A549 (cell line): ENCODE results near the gene MUC4. TPM values are rescaled to one million over a fixed set of nuclear protein-coding genes. Genes with fewer than 3 reads are reported as not detected.
"Not testable (repeated sequence)": the region's sequence is repeated elsewhere in the genome, so short reads cannot be mapped to it uniquely, and the experiment has no call there.

Experiments used
- ATAC-seq, 2 experiments: fragments of 200-7000 bp in 1 of 2; fragments of >200 bp in 1 of 2; cut with Nextera tagmentation in 1 of 2; cut with Tn5 transposase in 1 of 2; 3 replicates each; pipeline versions ENCODE4 v1.8.0 to v1.9.1; 2018 to 2020; ENCODE audit warnings: mild to moderate bottlenecking in 1 of 2, moderate library complexity in 1 of 2
- CTCF ChIA-PET: fragments of 300-600 bp; sonication (Branson Sonifier 250); formaldehyde crosslinking; extraction: SDS; loops from one replicate; lab custom pipeline; 2021; ENCODE audit warnings: antibody characterized with exemption, inconsistent platforms; lab: Yijun Ruan, JAX
- POLR2A ChIA-PET: fragments of 350-600 bp; formaldehyde crosslinking; extraction: SDS; loops from one replicate; lab custom pipeline; 2021; ENCODE audit warnings: antibody characterized with exemption, inconsistent platforms; lab: Yijun Ruan, JAX
- DNase-seq, 2 experiments: peaks; one replicate each; pipeline versions ENCODE4 v3.0.0 to v3.0.0-alpha.2; 2011 to 2016; ENCODE audit warnings: low read depth in 1 of 2, low spot score in 1 of 2
- FAIRE-seq: peaks from 2 replicates; lab custom pipeline; 2011; peaks lifted over from hg19 to GRCh38; lab: Jason Lieb, UNC
- H3K27ac ChIP-seq, 2 experiments: fragments of >200 bp; sonication (Bioruptor Twin); formaldehyde crosslinking; 3 replicates each; pipeline ENCODE4 v1.5.1; 2016 to 2017
- H3K4me1 ChIP-seq: fragments of >200 bp; sonication (Bioruptor Twin); formaldehyde crosslinking; 3 replicates; pipeline ENCODE4 v1.6.1; 2016
- H3K4me2 ChIP-seq: fragments of >200 bp; sonication (Bioruptor Twin); formaldehyde crosslinking; 3 replicates; pipeline ENCODE4 v1.6.1; 2016
- H3K4me3 ChIP-seq: fragments of >200 bp; sonication (Bioruptor Twin); formaldehyde crosslinking; 3 replicates; pipeline ENCODE4 v1.5.1; 2016
- H3K9me3 ChIP-seq: fragments of >200 bp; sonication (Bioruptor Twin); formaldehyde crosslinking; 3 replicates; pipeline ENCODE4 v1.6.1; 2016
- ATOH8 ChIP-seq: fragments of 250-450 bp; sonication (Bioruptor Pico); IDR thresholded peaks from 2 replicates; pipeline ENCODE4 v1.5.0; 2020; ENCODE audit warnings: low read depth, mild to moderate bottlenecking, moderate library complexity
- BCL3 ChIP-seq: fragments of >200 bp; sonication (Bioruptor Twin); formaldehyde crosslinking; IDR thresholded peaks from 3 replicates; pipeline ENCODE4 v1.6.1; 2016
- CEBPB ChIP-seq, 2 experiments: fragments of >200 bp in 1 of 2; sonication (Bioruptor Twin) in 1 of 2; formaldehyde crosslinking in 1 of 2; IDR thresholded peaks; 2 replicates each; pipeline ENCODE4 v1.6.1; 2012 to 2016
- E2F6 ChIP-seq: IDR thresholded peaks from 2 replicates; pipeline ENCODE4 v1.6.1; 2012; ENCODE audit warnings: low read depth, borderline replicate concordance
- FOSB ChIP-seq: fragments of 250-450 bp; sonication (Bioruptor Pico); IDR thresholded peaks from 2 replicates; pipeline ENCODE4 v1.5.0; 2020; ENCODE audit warnings: mild to moderate bottlenecking, moderate library complexity
- FOXS1 ChIP-seq: fragments of 250-450 bp; sonication (Bioruptor Pico); IDR thresholded peaks from 2 replicates; pipeline ENCODE4 v1.5.0; 2020; ENCODE audit warnings: mild to moderate bottlenecking, moderate library complexity
- HDAC2 ChIP-seq: fragments of 200-600 bp; sonication (generic); IDR thresholded peaks from 2 replicates; pipeline ENCODE4 v1.6.1; 2016
- HES2 ChIP-seq: fragments of >200 bp; sonication (Bioruptor Twin); formaldehyde crosslinking; IDR thresholded peaks from 2 replicates; pipeline ENCODE4 v1.6.1; 2016
- HOXB13 ChIP-seq: fragments of 250-450 bp; sonication (Bioruptor Pico); IDR thresholded peaks from 2 replicates; pipeline ENCODE4 v1.5.0; 2020; ENCODE audit warnings: low read depth, mild to moderate bottlenecking, moderate library complexity
- JUNB ChIP-seq: fragments of >200 bp; sonication (Bioruptor Twin); formaldehyde crosslinking; IDR thresholded peaks from 2 replicates; pipeline ENCODE4 v1.6.1; 2016
- KDM1A ChIP-seq: fragments of 200-600 bp; sonication (generic); IDR thresholded peaks from 2 replicates; pipeline ENCODE4 v1.6.1; 2016; ENCODE audit warnings: low read depth, mild to moderate bottlenecking
- KDM5A ChIP-seq: fragments of 200-600 bp; sonication (generic); IDR thresholded peaks from 2 replicates; pipeline ENCODE4 v1.6.1; 2016; ENCODE audit warnings: antibody characterized with exemption, mild to moderate bottlenecking
- MAFK ChIP-seq: fragments of 450-650 bp; IDR thresholded peaks from 2 replicates; pipeline ENCODE4 v1.6.1; 2014; ENCODE audit not compliant: partially characterized antibody
- MAX ChIP-seq: IDR thresholded peaks from 2 replicates; pipeline ENCODE4 v1.6.1; 2012
- MYC ChIP-seq: IDR thresholded peaks from 2 replicates; pipeline ENCODE4 v1.6.1; 2012; ENCODE audit warnings: mild to moderate bottlenecking, inconsistent platforms, low read length, improper control_type of control experiment, borderline replicate concordance
- NPAS2 ChIP-seq: fragments of 250-450 bp; sonication (Bioruptor Pico); IDR thresholded peaks from 2 replicates; pipeline ENCODE4 v1.8.0; 2022; ENCODE audit warnings: mild to moderate bottlenecking, moderate library complexity, borderline replicate concordance
- PHF8 ChIP-seq: fragments of 200-600 bp; sonication (generic); IDR thresholded peaks from 2 replicates; pipeline ENCODE4 v1.6.1; 2016; ENCODE audit warnings: low read depth, mild to moderate bottlenecking, antibody characterized with exemption, moderate library complexity, borderline replicate concordance
- RARB ChIP-seq: fragments of 250-450 bp; sonication (Bioruptor Pico); IDR thresholded peaks from 2 replicates; pipeline ENCODE4 v1.8.0; 2021; ENCODE audit warnings: mild to moderate bottlenecking, moderate library complexity
- RNF2 ChIP-seq: fragments of 200-600 bp; sonication (generic); IDR thresholded peaks from 2 replicates; pipeline ENCODE4 v1.6.1; 2016; ENCODE audit warnings: low read depth, mild to moderate bottlenecking, antibody characterized with exemption, moderate library complexity, borderline replicate concordance
- USF2 ChIP-seq: fragments of 450-650 bp; IDR thresholded peaks from 2 replicates; pipeline ENCODE4 v1.6.1; 2014; ENCODE audit warnings: antibody characterized with exemption
- ZFP36 ChIP-seq: fragments of 450-650 bp; IDR thresholded peaks from 2 replicates; pipeline ENCODE4 v1.6.1; 2014; ENCODE audit warnings: borderline replicate concordance; ENCODE audit not compliant: partially characterized antibody
- ZNF302 ChIP-seq: fragments of 250-450 bp; sonication (Bioruptor Pico); IDR thresholded peaks from 2 replicates; pipeline ENCODE4 v1.9.0; 2021; ENCODE audit warnings: inconsistent platforms, mild to moderate bottlenecking, moderate library complexity
- WGBS: methylation state at CpG from one replicate; pipeline ENCODE4 v1.1.6; 2017; ENCODE audit errors: missing lambda C conversion rate; 5-methylcytosine and 5-hydroxymethylcytosine counted together
- polyA plus RNA-seq, 4 experiments: library from polyadenylated mRNA; depleted of rRNA in 3 of 4; stranded (reverse); fragments of >200 nt; fragmentation: RNase III in 1 of 4; extraction: RNeasy Plus Mini Kit Qiagen cat#74134 plus additional on column Dnase treatment in 1 of 4; gene quantifications; 2 replicates in 3 of 4; 3 replicates in 1 of 4; pipeline ENCODE4 v1.2.3, GENCODE V29; 2011 to 2017

MUC4 gene
- polyA plus RNA-seq, 2 of the 4 experiments (the other 2 are of a cell fraction) = 0.04 TPM; not detected in 1

GRCh38 chr3:195715134-195715533 lies 96.6 kb downstream of the MUC4 start:
- TF ChIP-seq ATOH8 = no peak
- 0 out of 2 replicates have a peak, but pooled peaks have one; percentile 63 for TF ChIP-seq KDM1A
- TF ChIP-seq, all 56 proteins: peak for 1
- ChIA-PET POLR2A (no interaction called here), CTCF (interaction anchor here (0.9 to 5.3 kb wide), 5 partner anchors 10 to 135 kb away, joined by 3 to 33 read pairs (median 4); no protein-coding TSS in a partner anchor)
- no peak for ATAC-seq
- no peak for FAIRE-seq
- Histone ChIP-seq H3K27ac (peak overlapping the region; percentile 58 to 65; a peak in 5 of 6 replicates), H3K4me3 (no peak overlapping the region), H3K4me1 (peaks cover 36% of the 10 kb centered on the region), H3K4me2 (no peak overlapping the region), H3K9me3 (no peaks in the 10 kb centered on the region)
- DNase-seq = no peak
- 65% methylated on average over 4 of the region's 4 CpGs for WGBS

GRCh38 chr3:195714380-195715011 lies 97.2 kb downstream of the MUC4 start:
- no peak overlapping the region for H3K4me3 ChIP-seq
- no peak for DNase-seq
- no peaks in the 10 kb centered on the region for H3K9me3 ChIP-seq
- no peak overlapping the region for H3K27ac ChIP-seq
- ChIA-PET POLR2A (no interaction called here), CTCF (interaction anchor here (0.9 to 5.3 kb wide), 4 partner anchors 9 to 135 kb away, joined by 3 to 33 read pairs (median 4); no protein-coding TSS in a partner anchor)
- no peak for ATAC-seq
- WGBS = 74% methylated on average over 6 of the region's 6 CpGs
- TF ChIP-seq PHF8 (no peak), ZNF302 (CRISPR knock-in tag) (no peak), MAFK (no peak), HOXB13 (no peak), BCL3 (no peak), HDAC2 (no peak), JUNB (no peak), ZFP36 (no peak), HES2 (no peak), FOXS1 (CRISPR knock-in tag) (no peak), CEBPB (IDR thresholded peaks at IDR 0.05) (no peak), USF2 (no peak), MYC (no peak), FOSB (CRISPR knock-in tag) (no peak), MAX (no peak), KDM5A (no peak), RNF2 (no peak), RARB (CRISPR knock-in tag) (no peak), E2F6 (no peak), NPAS2 (CRISPR knock-in tag) (no peak)
- H3K4me2 ChIP-seq = no peak overlapping the region
- FAIRE-seq = no peak
- H3K4me1 ChIP-seq = peaks cover 36% of the 10 kb centered on the region

- H3K9me3 ChIP-seq, ATAC-seq, CTCF ChIA-PET, H3K4me2 ChIP-seq, H3K27ac ChIP-seq, H3K4me3 ChIP-seq, DNase-seq, FAIRE-seq, POLR2A ChIA-PET: not testable (repeated sequence)
- peaks cover 27% of the 10 kb centered on the region for H3K4me1 ChIP-seq
- WGBS = 21% methylated on average over 6 of the region's 9 CpGs
These were observed 98.6 kb downstream of the MUC4 start for GRCh38 chr3:195713150-195713549.

GRCh38 chr3:195712535-195712910 lies 99.2 kb downstream of the MUC4 start:
- POLR2A ChIA-PET, H3K27ac ChIP-seq, FAIRE-seq, DNase-seq, H3K4me3 ChIP-seq, H3K4me2 ChIP-seq, H3K9me3 ChIP-seq: not testable (repeated sequence)
- H3K4me1 ChIP-seq = peaks cover 21% of the 10 kb centered on the region
- CTCF ChIA-PET = interaction anchor here (1.2 to 1.4 kb wide), 2 partner anchors 138 to 139 kb away, joined by 3 read pairs; no protein-coding TSS in a partner anchor
- 78% methylated on average over 6 of the region's 8 CpGs for WGBS
- ATAC-seq = peak in 1 of 2 experiments; percentile 8; a peak in 2 of 6 replicates
